Astrocyte (in vitro differentiated cells and primary cell): ENCODE data around the gene HCN1.

Experiments used
- EZH2 ChIP-seq: IDR thresholded peaks from 2 replicates; pipeline ENCODE4 v1.6.1; 2012; ENCODE audit warnings: mild to moderate bottlenecking, low read length, inconsistent platforms; ENCODE audit not compliant: insufficient read depth
- TF ChIP-seq, protein P1 (sequence below): IDR thresholded peaks from 2 replicates; pipeline ENCODE4 v1.5.1; 2011; ENCODE audit warnings: low read depth, mild to moderate bottlenecking, inconsistent platforms, low read length, moderate library complexity; ENCODE audit not compliant: insufficient read depth

DNA sequence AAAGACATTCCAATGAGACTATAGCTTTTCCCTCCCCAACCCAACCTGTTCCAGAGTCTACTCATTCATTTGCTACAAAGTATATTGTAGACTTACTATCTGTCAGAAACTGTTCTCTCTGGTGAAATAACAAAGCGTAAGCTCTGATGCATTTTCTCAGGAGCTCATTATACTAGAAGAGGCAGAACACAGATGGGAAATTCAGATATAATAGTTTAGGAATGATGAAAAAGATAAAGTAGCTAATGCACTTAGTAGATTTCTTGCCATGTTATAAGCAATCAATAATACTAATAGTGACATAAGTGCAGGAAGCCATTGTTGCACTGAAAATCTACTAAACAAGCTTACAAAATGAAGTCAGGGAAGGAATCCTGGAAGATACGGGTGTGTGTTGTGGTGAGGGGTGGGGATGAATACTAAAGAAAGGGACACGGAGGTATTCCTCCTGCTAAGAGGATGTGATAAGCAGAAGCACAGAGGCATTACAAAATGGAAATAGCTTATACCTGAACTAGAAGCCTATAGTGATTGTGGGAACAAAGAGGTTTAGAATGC is 78.2 kb downstream of the HCN1 start:
- TF ChIP-seq, protein P1, sequence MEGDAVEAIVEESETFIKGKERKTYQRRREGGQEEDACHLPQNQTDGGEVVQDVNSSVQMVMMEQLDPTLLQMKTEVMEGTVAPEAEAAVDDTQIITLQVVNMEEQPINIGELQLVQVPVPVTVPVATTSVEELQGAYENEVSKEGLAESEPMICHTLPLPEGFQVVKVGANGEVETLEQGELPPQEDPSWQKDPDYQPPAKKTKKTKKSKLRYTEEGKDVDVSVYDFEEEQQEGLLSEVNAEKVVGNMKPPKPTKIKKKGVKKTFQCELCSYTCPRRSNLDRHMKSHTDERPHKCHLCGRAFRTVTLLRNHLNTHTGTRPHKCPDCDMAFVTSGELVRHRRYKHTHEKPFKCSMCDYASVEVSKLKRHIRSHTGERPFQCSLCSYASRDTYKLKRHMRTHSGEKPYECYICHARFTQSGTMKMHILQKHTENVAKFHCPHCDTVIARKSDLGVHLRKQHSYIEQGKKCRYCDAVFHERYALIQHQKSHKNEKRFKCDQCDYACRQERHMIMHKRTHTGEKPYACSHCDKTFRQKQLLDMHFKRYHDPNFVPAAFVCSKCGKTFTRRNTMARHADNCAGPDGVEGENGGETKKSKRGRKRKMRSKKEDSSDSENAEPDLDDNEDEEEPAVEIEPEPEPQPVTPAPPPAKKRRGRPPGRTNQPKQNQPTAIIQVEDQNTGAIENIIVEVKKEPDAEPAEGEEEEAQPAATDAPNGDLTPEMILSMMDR, result no peak
- TF ChIP-seq EZH2, result no peak
